Bronchial epithelial cell (primary cell): Measurements from ENCODE around the gene PEPD. TPM values are rescaled to one million over a fixed set of nuclear protein-coding genes. Genes with fewer than 3 reads are reported as not detected.

Source experiments
- DNase-seq: peaks from one replicate; pipeline ENCODE4 v3.0.0-alpha.2; 2010; ENCODE audit warnings: low read depth
- FAIRE-seq: peaks from 2 replicates; lab custom pipeline; 2011; peaks lifted over from hg19 to GRCh38; lab: Jason Lieb, UNC
- H3K27me3 ChIP-seq: 2 replicates; pipeline ENCODE4 v1.5.1; 2011; ENCODE audit warnings: low read length; ENCODE audit not compliant: control insufficient read depth, insufficient read depth
- H3K36me3 ChIP-seq: 2 replicates; pipeline ENCODE4 v1.5.1; 2011; ENCODE audit warnings: low read length; ENCODE audit not compliant: control insufficient read depth, insufficient read depth
- H3K4me3 ChIP-seq: 2 replicates; pipeline ENCODE4 v1.5.1; 2011; ENCODE audit warnings: mild to moderate bottlenecking, low read depth, low read length, control low read depth
- CTCF ChIP-seq: IDR thresholded peaks from 2 replicates; pipeline ENCODE4 v1.5.1; 2011; ENCODE audit warnings: mild to moderate bottlenecking, moderate library complexity, low read length, control low read depth, inconsistent platforms; ENCODE audit not compliant: insufficient read depth, severe bottlenecking
- total RNA-seq: library from RNA; depleted of rRNA; stranded (reverse); fragments of >200 nt; gene quantifications from 2 replicates; pipeline ENCODE4 v1.2.1, GENCODE V29; 2014

The PEPD gene
- total RNA-seq, 1 donor from 2014 or later = 35.8 TPM

- FAIRE-seq = no peak
- H3K4me3 ChIP-seq = no peak overlapping the region
- no peak for DNase-seq
- no peaks in the 10 kb centered on the region for H3K36me3 ChIP-seq
- TF ChIP-seq CTCF = no peak
- no peaks in the 10 kb centered on the region for H3K27me3 ChIP-seq
Observed at GRCh38 chr19:33470040-33470330, 51.6 kb downstream of the PEPD start.

GRCh38 chr19:33469171-33470039, 52.2 kb downstream of the PEPD start:
- TF ChIP-seq CTCF = no peak
- no peak for FAIRE-seq
- Histone ChIP-seq H3K4me3 (no peak overlapping the region), H3K36me3 (no peaks in the 10 kb centered on the region), H3K27me3 (no peaks in the 10 kb centered on the region)
- no peak for DNase-seq

- no peak for DNase-seq
- no peaks in the 10 kb centered on the region for H3K27me3 ChIP-seq
- no peak for FAIRE-seq
- TF ChIP-seq CTCF = no peak
- no peak overlapping the region for H3K4me3 ChIP-seq
- H3K36me3 ChIP-seq = no peaks in the 10 kb centered on the region
Observed at GRCh38 chr19:33468361-33469170, 53.0 kb downstream of the PEPD start.

GRCh38 chr19:33467851-33468250, 53.7 kb downstream of the PEPD start:
- no peak overlapping the region for H3K4me3 ChIP-seq
- FAIRE-seq (no peak), DNase-seq (no peak)
- H3K36me3 ChIP-seq = no peaks in the 10 kb centered on the region
- TF ChIP-seq CTCF = no peak
- no peaks in the 10 kb centered on the region for H3K27me3 ChIP-seq

GRCh38 chr19:33465834-33466233, 55.8 kb downstream of the PEPD start:
- Histone ChIP-seq H3K4me3 (no peak overlapping the region), H3K36me3 (no peaks in the 10 kb centered on the region), H3K27me3 (no peaks in the 10 kb centered on the region)
- FAIRE-seq = no peak
- TF ChIP-seq CTCF = no peak
- no peak for DNase-seq
